HG03575 (cell line): ENCODE measurements around the gene IPO13.

Experiments used
- ATAC-seq: cut with Tn5 transposase; IDR thresholded peaks from one replicate; pipeline ENCODE4 v1.9.1; 2021; ENCODE audit not compliant: unreplicated experiment, insufficient number of reproducible peaks, low FRiP score; ENCODE audit errors: extremely low read depth

The IPO13 gene

DNA sequence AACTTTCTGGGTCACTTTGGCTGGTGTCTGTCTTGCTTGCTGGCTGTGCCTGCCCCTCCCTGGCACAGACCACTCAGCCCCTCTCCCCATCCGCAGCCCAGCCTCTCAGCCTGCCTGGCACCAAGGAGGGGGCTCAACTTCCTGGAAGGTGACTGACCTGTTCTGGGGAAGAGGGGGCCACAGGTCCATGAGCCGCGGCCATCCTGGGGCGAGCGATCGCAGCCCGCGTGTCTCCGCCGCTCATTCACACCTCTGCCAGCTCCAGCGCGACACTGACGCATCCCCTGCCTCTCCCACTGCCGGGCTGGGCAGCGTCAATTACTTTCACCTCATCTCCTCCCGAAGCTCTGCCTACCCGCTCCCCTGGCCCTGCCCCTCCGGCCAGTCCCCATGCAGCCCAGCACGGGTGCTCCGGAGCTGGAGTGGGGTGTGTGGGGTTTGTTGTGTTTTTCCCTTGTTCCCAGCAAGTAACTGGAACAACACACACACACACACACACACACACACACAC lies 70.2 kb downstream of the IPO13 start:
- no peak for ATAC-seq
